ENCODE results near the gene ADARB1.

DNA sequence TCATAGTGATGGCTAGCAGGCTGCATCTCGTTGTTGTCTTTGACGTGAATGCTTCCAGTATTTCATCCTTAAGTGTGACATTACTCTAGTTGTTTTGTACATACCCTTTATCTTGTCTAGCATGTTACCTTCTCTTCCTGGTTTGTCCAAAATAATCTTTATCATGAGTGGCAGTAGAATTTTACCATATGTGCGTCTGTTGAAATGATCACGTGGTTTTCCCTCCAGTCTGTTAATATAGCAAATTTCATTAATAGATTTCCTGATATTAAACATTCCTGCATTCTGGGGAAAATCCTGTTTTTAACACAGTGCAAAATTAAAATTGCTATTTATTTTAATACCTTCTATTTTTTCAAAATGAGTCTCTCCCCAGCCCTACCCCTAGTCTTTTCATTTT, 15.6 kb downstream of the ADARB1 start:
- TF ChIP-seq EZH2phosphoT487 (IDR thresholded peaks at IDR 0.05; ENCODE audit: low read depth, severe bottlenecking, unreplicated experiment) (no peak), CTCF (IDR thresholded peaks at IDR 0.05; ENCODE audit: poor library complexity) (no peak)
